GM12874 (cell line): ENCODE data around the gene GET4.

ENCODE experiments used
- CTCF ChIP-seq: IDR thresholded peaks from 2 replicates; pipeline ENCODE4 v1.5.1; 2011; ENCODE audit warnings: low read depth, mild to moderate bottlenecking, control low read depth, low read length, moderate library complexity; ENCODE audit not compliant: insufficient read depth

Gene GET4

GRCh38 chr7:891805-892204 is 15.5 kb downstream of the GET4 start:
- no peak for TF ChIP-seq CTCF

GRCh38 chr7:892648-893593 is 16.6 kb downstream of the GET4 start:
- no peak for TF ChIP-seq CTCF

- no peak for TF ChIP-seq CTCF
These were observed 17.3 kb downstream of the GET4 start for GRCh38 chr7:893686-894085.

GRCh38 chr7:894164-894867 is 18.0 kb downstream of the GET4 start:
- no peak for TF ChIP-seq CTCF

- TF ChIP-seq CTCF: no peak
These were observed 18.6 kb downstream of the GET4 start for GRCh38 chr7:894927-895450.

- TF ChIP-seq CTCF: no peak
These were observed 19.2 kb downstream of the GET4 start for GRCh38 chr7:895451-896052.

- no peak for TF ChIP-seq CTCF
These were observed 20.2 kb downstream of the GET4 start for GRCh38 chr7:896346-897075.
